Measurements from ENCODE around the gene FOXC1.

FOXC1 gene

DNA sequence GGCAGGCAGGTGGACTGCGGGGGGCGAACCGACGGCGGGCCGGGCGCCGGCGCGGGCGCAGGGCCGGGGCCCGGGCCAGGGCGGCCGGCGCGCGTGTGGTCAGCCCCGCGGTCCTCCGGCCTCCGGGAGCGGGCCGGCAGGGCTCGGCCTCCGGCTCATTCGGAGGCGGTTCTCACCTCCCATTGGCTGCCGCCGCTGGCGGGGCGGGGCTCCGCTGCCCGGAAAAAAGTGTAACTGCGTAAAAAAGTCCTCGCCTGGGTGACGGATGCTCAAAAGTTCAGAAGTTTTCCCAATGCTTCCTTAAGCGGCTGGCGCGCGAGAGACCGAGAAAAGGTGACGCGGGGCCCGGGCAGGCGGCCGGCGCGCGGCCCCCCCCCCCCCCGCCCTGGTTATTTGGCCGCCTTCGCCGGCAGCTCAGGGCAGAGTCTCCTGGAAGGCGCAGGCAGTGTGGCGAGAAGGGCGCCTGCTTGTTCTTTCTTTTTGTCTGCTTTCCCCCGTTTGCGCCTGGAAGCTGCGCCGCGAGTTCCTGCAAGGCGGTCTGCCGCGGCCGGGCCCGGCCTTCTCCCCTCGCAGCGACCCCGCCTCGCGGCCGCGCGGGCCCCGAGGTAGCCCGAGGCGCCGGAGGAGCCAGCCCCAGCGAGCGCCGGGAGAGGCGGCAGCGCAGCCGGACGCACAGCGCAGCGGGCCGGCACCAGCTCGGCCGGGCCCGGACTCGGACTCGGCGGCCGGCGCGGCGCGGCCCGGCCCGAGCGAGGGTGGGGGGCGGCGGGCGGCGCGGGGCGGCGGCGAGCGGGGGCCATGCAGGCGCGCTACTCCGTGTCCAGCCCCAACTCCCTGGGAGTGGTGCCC lies at the start of gene FOXC1:
Gene FOXC1, plus strand, starts transcription at position 268 of the 849 bp plus-strand sequence. Its CDS starts 531 bp downstream, at position 799.
- no peak for TF ChIP-seq CTCF (conservative IDR thresholded peaks at IDR 0.05; ENCODE audit: low read length)

GRCh38 chr6:1560281-1561058 lies 49.2 kb upstream of the FOXC1 start:
- TF ChIP-seq CTCF (conservative IDR thresholded peaks at IDR 0.05; ENCODE audit: low read length): no peak
- H3K4me3 ChIP-seq (ENCODE audit: low read length): no peak overlapping the region
- DNase-seq (ENCODE audit: low read depth): no peak

More for the DNA sequence above, at the start of gene FOXC1:
- H3K4me3 ChIP-seq (ENCODE audit: low read length): peak within 1 kb of the TSS; percentile 73
- DNase-seq (ENCODE audit: low read depth): peak; percentile 90

GRCh38 chr6:1561355-1561754 lies 48.4 kb upstream of the FOXC1 start:
- DNase-seq (ENCODE audit: low read depth): no peak
- no peak for TF ChIP-seq CTCF (conservative IDR thresholded peaks at IDR 0.05; ENCODE audit: low read length)
- no peak overlapping the region for H3K4me3 ChIP-seq (ENCODE audit: low read length)

DNA sequence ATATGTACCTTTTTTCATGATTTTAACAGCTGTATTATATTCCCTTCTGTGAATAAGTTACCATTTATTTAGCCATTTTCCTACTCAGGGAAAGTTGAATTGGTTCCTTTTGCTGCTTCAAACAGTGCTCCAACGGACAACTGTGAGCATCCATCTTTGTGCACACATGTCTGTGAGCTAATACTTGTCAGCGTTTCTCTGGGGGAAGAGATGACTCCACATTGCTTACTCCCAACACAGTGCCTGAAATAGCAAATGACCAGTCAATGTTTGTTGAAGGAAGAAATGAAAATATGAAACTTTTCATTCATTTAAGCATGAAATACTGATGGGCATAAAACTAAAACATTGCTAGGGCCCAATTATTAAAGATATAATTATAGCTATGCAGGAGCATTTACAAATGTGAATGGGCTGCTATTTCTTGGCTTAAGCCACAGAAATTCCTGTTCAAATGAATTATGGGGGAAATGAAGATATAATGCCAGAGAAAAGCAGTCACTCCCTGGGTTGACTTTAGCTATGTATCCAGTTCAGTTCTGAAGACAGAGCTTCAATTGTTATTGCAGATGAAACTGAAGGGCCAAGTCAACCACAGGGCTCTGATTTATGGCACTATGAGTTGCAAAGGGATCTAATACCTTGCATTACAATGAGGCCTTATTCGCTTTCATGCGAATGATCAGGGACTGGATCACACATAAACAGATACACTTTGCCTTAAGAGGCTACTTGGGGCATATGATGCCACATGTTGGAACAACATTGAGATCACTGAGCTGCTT lies 47.4 kb upstream of the FOXC1 start:
- no peak for TF ChIP-seq CTCF (conservative IDR thresholded peaks at IDR 0.05; ENCODE audit: low read length)
- H3K4me3 ChIP-seq (ENCODE audit: low read length): no peak overlapping the region
- DNase-seq (ENCODE audit: low read depth): peak; percentile 9

GRCh38 chr6:1569377-1569776 lies 40.3 kb upstream of the FOXC1 start:
- no peak for TF ChIP-seq CTCF (conservative IDR thresholded peaks at IDR 0.05; ENCODE audit: low read length)
- H3K4me3 ChIP-seq (ENCODE audit: low read length): no peak overlapping the region
- DNase-seq (ENCODE audit: low read depth): no peak

GRCh38 chr6:1570848-1571247 lies 38.9 kb upstream of the FOXC1 start:
- H3K4me3 ChIP-seq (ENCODE audit: low read length): no peak overlapping the region
- DNase-seq (ENCODE audit: low read depth): no peak
- no peak for TF ChIP-seq CTCF (conservative IDR thresholded peaks at IDR 0.05; ENCODE audit: low read length)
